GDM1 (cell line): ENCODE data around the gene TIE1.
A peak's percentile ranks its signal among the peaks of the same experiment; 100 is the strongest.

Experiments used
- DNase-seq: peaks from one replicate; lab custom pipeline; 2025; lab: John Stamatoyannopoulos, UW

TIE1 gene

GRCh38 chr1:43338001-43338400 lies 37.2 kb downstream of the TIE1 start:
- no peak for DNase-seq

DNA sequence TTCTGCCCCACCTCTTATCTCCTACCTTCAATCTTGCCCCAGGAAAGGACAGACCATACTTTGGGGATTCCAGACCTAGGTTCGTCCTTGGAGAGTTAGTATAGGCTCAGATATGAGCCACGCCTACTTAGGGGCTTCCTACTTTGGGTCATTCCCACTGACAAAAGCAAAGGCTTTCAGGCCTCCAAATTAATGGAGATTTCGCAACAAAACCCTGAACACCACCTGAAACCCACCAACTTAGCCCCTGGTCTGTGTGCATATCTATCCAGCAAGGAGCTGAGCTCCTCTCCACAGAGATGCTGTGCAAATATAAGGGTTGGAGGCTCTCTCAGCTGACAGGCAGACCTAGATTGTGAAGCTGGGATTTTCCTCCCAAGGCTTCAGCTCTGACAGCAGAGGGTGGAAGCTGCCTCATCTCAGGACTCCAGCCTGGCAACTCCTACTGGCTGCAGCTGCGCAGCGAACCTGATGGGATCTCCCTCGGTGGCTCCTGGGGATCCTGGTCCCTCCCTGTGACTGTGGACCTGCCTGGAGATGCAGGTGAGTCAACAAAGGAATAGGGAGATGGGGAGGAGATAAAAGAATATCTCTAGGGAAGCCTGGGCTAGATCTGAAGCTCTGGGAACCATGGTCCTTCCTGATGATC lies 38.9 kb downstream of the TIE1 start:
- DNase-seq, result no peak

DNA sequence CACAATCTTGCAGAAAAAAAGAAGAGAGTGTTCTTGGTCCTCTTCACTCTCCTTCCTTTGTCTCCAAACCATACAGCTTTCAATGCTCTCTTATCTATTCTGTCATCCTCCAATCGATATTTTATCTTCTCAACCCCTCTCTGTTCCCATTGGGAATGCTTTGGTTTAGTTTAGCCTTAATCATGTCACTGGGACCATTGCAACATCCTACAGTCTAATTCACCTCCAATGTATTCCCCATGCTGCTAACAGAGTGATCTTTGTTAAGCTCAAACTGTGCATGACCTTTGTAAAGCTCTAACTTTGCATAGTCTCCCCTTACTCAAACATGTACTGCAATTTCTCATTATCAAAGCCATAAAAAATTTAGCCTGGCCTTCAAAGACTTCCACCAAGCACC lies 39.8 kb downstream of the TIE1 start:
- DNase-seq, result no peak

DNA sequence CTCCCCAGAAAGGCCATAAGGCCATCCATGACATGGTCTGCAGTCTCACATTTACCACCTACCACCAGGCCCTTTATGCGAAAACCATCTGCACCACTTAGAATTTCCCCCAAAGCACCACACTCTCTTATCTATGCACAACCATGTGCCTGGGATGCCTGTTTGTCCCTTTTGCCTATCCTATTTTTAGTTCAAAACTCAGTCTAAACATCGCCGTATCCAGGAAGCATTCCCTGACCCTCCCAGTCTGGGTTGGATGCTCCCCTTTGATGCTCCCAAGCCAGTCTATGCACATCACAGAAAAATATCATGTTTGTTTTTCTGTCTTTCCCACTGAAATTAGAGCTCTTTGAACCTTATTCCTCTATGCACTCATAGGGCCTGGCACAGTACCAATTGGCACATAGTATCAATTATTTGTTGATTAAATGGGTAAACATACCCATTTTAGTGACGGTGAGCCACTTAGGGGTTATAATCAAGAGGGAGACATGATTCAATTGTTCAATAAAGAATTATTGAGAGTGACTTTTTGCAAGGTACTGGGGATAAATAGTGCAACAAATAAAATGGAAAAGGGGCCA lies 43.6 kb downstream of the TIE1 start:
- no peak for DNase-seq

DNA sequence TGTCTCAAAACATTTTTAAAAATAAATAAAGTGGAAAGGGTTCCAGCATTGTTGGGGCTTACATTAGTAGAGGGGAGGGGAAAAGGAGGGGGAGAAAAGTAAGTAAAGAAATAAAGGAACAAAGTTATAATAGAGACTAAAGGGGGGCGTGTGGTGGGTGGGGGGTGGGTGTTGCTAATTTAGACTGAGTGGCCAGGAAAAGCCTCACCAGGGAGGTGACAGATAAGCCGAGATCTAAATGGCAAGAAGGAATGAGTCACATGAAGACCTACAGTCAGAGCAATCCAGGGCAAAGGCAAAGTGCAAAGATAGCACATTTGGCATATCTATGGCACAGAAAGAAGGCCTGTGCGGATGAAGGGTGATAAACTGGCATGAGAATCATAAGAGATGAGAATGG lies 44.3 kb downstream of the TIE1 start:
- peak; percentile 57 for DNase-seq

DNA sequence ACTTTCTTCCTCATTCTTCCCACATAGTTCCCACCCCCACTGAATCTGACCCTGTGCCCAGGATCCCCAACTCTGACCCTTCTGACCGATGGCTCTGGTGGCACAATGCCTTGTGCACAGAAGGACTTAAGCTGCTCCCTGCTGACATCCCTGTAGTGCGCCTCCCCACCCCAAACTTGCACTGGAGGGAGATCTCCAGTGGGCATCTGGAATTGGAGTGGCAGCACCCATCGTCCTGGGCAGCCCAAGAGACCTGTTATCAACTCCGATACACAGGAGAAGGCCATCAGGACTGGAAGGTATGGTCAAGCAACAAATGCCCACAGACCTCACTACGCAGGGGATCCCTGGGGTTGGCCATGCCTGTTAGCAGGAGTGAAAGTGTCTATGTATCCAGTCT lies 45.9 kb downstream of the TIE1 start:
- no peak for DNase-seq

- DNase-seq, result no peak
Measured at GRCh38 chr1:43348343-43348808, 47.6 kb downstream of the TIE1 start.

GRCh38 chr1:43348809-43349593 lies 48.2 kb downstream of the TIE1 start:
- no peak for DNase-seq

GRCh38 chr1:43349594-43350306 lies 49.0 kb downstream of the TIE1 start:
- DNase-seq, result no peak

- no peak for DNase-seq
Measured at GRCh38 chr1:43350976-43351375, 50.2 kb downstream of the TIE1 start.

- DNase-seq, result no peak
Measured at GRCh38 chr1:43351421-43352350, 50.9 kb downstream of the TIE1 start.

GRCh38 chr1:43352351-43352705 lies 51.5 kb downstream of the TIE1 start:
- no peak for DNase-seq

- DNase-seq, result peak; percentile 7
Measured at GRCh38 chr1:43352881-43353280, 52.1 kb downstream of the TIE1 start.

DNA sequence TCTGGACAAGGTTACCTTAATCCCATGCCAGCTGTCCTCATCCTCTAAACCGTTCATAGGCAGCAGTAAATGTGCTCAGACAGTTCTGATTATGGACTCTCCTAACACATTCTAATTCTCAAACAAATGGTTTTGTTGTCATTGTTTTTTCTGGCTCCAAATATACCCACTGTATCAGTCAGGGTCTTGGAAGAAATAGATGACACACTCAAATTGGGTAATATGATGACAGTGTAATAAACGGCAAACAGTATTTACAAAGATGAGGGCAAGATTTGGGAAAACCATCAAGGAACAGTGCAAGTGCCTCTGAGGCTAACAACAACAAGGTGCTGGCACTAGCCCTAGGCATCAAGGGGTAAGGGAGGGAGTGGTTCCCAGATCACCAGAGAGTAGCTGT lies 53.7 kb downstream of the TIE1 start:
- DNase-seq, result no peak

DNA sequence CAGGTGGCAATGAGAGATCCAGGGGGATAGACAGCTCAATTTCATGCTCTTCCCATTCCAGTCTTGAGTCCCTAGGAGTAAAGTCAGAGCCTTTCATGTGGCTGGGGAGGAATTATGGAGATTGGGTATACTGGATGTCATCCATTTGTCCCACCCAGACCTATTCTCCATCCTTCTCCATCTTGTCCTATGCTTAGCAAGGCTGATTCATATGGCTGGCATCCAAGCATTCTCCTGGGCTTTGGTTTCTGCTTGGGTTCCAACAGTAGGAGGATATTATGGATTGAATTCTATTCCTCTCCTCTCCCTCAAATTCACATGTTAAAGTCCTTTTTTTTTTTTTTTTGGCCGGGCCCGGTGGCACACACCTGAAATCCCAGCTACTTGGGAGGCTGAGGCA lies 54.2 kb downstream of the TIE1 start:
- DNase-seq, result no peak

DNA sequence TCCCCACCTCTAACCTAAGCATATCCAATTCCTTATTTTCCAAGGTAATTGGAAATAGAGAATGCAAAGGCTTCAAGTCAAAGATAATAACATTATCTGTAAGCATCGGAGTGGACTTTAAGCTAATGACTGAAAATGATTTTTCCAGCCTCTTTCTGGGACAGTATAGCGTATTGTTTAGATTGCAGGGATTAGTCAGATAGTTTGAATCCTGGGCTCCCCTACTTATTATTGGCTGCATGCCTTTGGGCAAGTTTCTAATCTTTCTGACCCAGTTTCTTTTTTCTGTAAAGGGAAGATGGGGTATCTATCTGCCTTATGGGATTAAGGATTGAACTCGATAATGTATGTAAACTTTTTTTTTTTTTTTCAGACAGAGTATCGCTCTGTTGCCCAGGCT lies 56.5 kb downstream of the TIE1 start:
- no peak for DNase-seq

- peak; percentile 46 for DNase-seq
Measured at GRCh38 chr1:43358121-43358745, 57.5 kb downstream of the TIE1 start.

- peak; percentile 96 for DNase-seq
Measured at GRCh38 chr1:43358746-43359693, 58.2 kb downstream of the TIE1 start, which contains the start of gene CDC20. Gene CDC20, plus strand, starts transcription at chr1:43358981. Its CDS starts 235 bp downstream, at chr1:43359216.

DNA sequence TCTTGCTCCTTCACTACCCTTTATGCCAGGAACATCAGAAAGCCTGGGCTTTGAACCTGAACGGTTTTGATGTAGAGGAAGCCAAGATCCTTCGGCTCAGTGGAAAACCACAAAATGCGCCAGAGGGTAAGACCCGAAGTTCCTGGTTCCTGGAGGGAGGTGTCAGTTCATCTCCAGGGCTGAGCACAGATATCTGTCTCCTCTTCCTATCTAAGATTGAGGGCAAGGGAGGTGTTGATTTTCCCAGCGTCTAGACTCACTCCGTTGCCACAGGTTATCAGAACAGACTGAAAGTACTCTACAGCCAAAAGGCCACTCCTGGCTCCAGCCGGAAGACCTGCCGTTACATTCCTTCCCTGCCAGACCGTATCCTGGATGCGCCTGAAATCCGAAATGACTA lies 58.9 kb downstream of the TIE1 start:
- no peak for DNase-seq

DNA sequence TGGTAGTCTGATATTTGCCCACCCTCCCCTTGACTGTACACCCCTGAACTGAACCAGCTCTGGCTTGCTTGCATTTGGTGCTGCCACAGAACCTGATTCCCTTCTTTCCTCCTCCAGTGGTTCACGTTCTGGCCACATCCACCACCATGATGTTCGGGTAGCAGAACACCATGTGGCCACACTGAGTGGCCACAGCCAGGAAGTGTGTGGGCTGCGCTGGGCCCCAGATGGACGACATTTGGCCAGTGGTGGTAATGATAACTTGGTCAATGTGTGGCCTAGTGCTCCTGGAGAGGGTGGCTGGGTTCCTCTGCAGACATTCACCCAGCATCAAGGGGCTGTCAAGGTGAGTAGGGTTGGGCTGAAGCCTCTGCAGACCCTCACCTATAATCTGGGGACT lies 59.8 kb downstream of the TIE1 start:
- DNase-seq, result no peak
